Osteoblast (primary cell): Measurements from ENCODE around the gene NOL4L. TPM values are rescaled to one million over a fixed set of nuclear protein-coding genes. Genes with fewer than 3 reads are reported as not detected.
A peak's percentile ranks its signal among the peaks of the same experiment; 100 is the strongest.

ENCODE experiments used
- DNase-seq: peaks from one replicate; pipeline ENCODE4 v3.0.0; 2011; ENCODE audit warnings: low spot score, mixed read lengths; ENCODE audit not compliant: insufficient read length; ENCODE audit errors: missing footprints
- H2AFZ ChIP-seq: 2 replicates; pipeline ENCODE4 v1.6.0; 2011; ENCODE audit warnings: mild to moderate bottlenecking, low read length
- H3K27ac ChIP-seq: 2 replicates; pipeline ENCODE4 v1.5.1; 2011; ENCODE audit warnings: mild to moderate bottlenecking, low read depth, low read length, moderate library complexity
- H3K27me3 ChIP-seq: 2 replicates; pipeline ENCODE4 v1.6.0; 2012; ENCODE audit warnings: mild to moderate bottlenecking, control low read depth, inconsistent platforms, low read length, moderate library complexity; ENCODE audit not compliant: insufficient read depth
- H3K36me3 ChIP-seq: 2 replicates; pipeline ENCODE4 v1.5.1; 2011; ENCODE audit warnings: mild to moderate bottlenecking, low read length, control low read depth, moderate library complexity; ENCODE audit not compliant: insufficient read depth
- H3K4me1 ChIP-seq: 2 replicates; pipeline ENCODE4 v1.5.1; 2011; ENCODE audit warnings: mild to moderate bottlenecking, low read length, control low read depth, moderate library complexity; ENCODE audit not compliant: insufficient read depth
- H3K4me2 ChIP-seq: 2 replicates; pipeline ENCODE4 v1.6.0; 2011; ENCODE audit warnings: mild to moderate bottlenecking, low read length; ENCODE audit not compliant: insufficient read depth
- H3K4me3 ChIP-seq: fragments of 200-600 bp; sonication (generic); 3 replicates; pipeline ENCODE4 v1.5.1; 2012; ENCODE audit warnings: mild to moderate bottlenecking, low read length, inconsistent platforms; ENCODE audit not compliant: insufficient read depth
- H3K79me2 ChIP-seq: 2 replicates; pipeline ENCODE4 v1.6.0; 2012; ENCODE audit warnings: mild to moderate bottlenecking, low read length, control low read depth, inconsistent platforms; ENCODE audit not compliant: insufficient read depth
- H3K9me3 ChIP-seq: 2 replicates; pipeline ENCODE4 v1.5.1; 2011; ENCODE audit warnings: low read depth, low read length, control low read depth
- H4K20me1 ChIP-seq: 2 replicates; pipeline ENCODE4 v1.6.0; 2012; ENCODE audit warnings: mild to moderate bottlenecking, low read length, control low read depth; ENCODE audit not compliant: insufficient read depth
- total RNA-seq: library from RNA; depleted of rRNA; stranded (reverse); fragments of >200 nt; gene quantifications from 2 replicates; pipeline ENCODE4 v1.2.3, GENCODE V29; 2012
- TF ChIP-seq, protein P1 (sequence below): IDR thresholded peaks from 2 replicates; pipeline ENCODE4 v1.5.1; 2011; ENCODE audit warnings: mild to moderate bottlenecking, low read depth, low read length, moderate library complexity; ENCODE audit errors: extremely low read depth

Gene NOL4L
- total RNA-seq, 1 donor, result 6.2 TPM

GRCh38 chr20:32541323-32542258, 43.5 kb downstream of the NOL4L start:
- TF ChIP-seq, protein P1, sequence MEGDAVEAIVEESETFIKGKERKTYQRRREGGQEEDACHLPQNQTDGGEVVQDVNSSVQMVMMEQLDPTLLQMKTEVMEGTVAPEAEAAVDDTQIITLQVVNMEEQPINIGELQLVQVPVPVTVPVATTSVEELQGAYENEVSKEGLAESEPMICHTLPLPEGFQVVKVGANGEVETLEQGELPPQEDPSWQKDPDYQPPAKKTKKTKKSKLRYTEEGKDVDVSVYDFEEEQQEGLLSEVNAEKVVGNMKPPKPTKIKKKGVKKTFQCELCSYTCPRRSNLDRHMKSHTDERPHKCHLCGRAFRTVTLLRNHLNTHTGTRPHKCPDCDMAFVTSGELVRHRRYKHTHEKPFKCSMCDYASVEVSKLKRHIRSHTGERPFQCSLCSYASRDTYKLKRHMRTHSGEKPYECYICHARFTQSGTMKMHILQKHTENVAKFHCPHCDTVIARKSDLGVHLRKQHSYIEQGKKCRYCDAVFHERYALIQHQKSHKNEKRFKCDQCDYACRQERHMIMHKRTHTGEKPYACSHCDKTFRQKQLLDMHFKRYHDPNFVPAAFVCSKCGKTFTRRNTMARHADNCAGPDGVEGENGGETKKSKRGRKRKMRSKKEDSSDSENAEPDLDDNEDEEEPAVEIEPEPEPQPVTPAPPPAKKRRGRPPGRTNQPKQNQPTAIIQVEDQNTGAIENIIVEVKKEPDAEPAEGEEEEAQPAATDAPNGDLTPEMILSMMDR, result no peak
- Histone ChIP-seq H3K4me2 (no peak overlapping the region), H3K27ac (no peak overlapping the region), H3K4me3 (no peak overlapping the region), H3K9me3 (no peaks in the 10 kb centered on the region), H3K36me3 (no peaks in the 10 kb centered on the region), H3K79me2 (no peaks in the 10 kb centered on the region), H3K4me1 (no peaks in the 10 kb centered on the region), H3K27me3 (peaks cover 9% of the 10 kb centered on the region), H4K20me1 (no peaks in the 10 kb centered on the region), H2AFZ (no peak overlapping the region)
- DNase-seq, result no peak

GRCh38 chr20:32539817-32540675, 45.1 kb downstream of the NOL4L start:
- peaks cover 13% of the 10 kb centered on the region for H3K27me3 ChIP-seq
- H4K20me1 ChIP-seq, result no peaks in the 10 kb centered on the region
- no peaks in the 10 kb centered on the region for H3K4me1 ChIP-seq
- no peak overlapping the region for H3K4me3 ChIP-seq
- no peak overlapping the region for H2AFZ ChIP-seq
- H3K27ac ChIP-seq, result no peak overlapping the region
- no peak for DNase-seq
- H3K4me2 ChIP-seq, result no peak overlapping the region
- H3K9me3 ChIP-seq, result no peaks in the 10 kb centered on the region
- TF ChIP-seq, protein P1, result no peak
- H3K79me2 ChIP-seq, result no peaks in the 10 kb centered on the region
- no peaks in the 10 kb centered on the region for H3K36me3 ChIP-seq

- no peaks in the 10 kb centered on the region for H3K4me1 ChIP-seq
- no peaks in the 10 kb centered on the region for H3K36me3 ChIP-seq
- H3K79me2 ChIP-seq, result no peaks in the 10 kb centered on the region
- H4K20me1 ChIP-seq, result no peaks in the 10 kb centered on the region
- DNase-seq, result peak; percentile 84
- H3K27me3 ChIP-seq, result peaks cover 13% of the 10 kb centered on the region
- H3K27ac ChIP-seq, result no peak overlapping the region
- no peaks in the 10 kb centered on the region for H3K9me3 ChIP-seq
- H3K4me2 ChIP-seq, result no peak overlapping the region
- H3K4me3 ChIP-seq, result no peak overlapping the region
- TF ChIP-seq, protein P1, result no peak
- no peak overlapping the region for H2AFZ ChIP-seq
Observed at GRCh38 chr20:32539026-32539816, 45.9 kb downstream of the NOL4L start.
